NCI-H1048 (cell line): ENCODE results near the gene NKAIN1.
"Not testable (repeated sequence)": the region's sequence is repeated elsewhere in the genome, so short reads cannot be mapped to it uniquely, and the experiment has no call there.

Experiments used
- DNase-seq: peaks from one replicate; lab custom pipeline; 2025; lab: John Stamatoyannopoulos, UW

The NKAIN1 gene

GRCh38 chr1:31239653-31240241 is at the start of gene NKAIN1:
Gene NKAIN1, minus strand, starts transcription at chr1:31239887. Its CDS starts 340 bp downstream, at chr1:31239547.
- no peak for DNase-seq

GRCh38 chr1:31289021-31289420 is 49.3 kb upstream of the NKAIN1 start:
- DNase-seq = no peak

- DNase-seq = not testable (repeated sequence)
Observed at GRCh38 chr1:31287791-31288190, 48.1 kb upstream of the NKAIN1 start.

- DNase-seq = not testable (repeated sequence)
Observed at GRCh38 chr1:31282426-31282825, 42.7 kb upstream of the NKAIN1 start.

- no peak for DNase-seq
Observed at GRCh38 chr1:31273619-31274018, 33.9 kb upstream of the NKAIN1 start.

- no peak for DNase-seq
Observed at GRCh38 chr1:31272369-31272768, 32.7 kb upstream of the NKAIN1 start.

GRCh38 chr1:31266547-31266946 is 26.9 kb upstream of the NKAIN1 start:
- no peak for DNase-seq

GRCh38 chr1:31264790-31265386 is 25.2 kb upstream of the NKAIN1 start:
- no peak for DNase-seq

GRCh38 chr1:31263408-31263807 is 23.7 kb upstream of the NKAIN1 start:
- no peak for DNase-seq

- not testable (repeated sequence) for DNase-seq
Observed at GRCh38 chr1:31262393-31262792, 22.7 kb upstream of the NKAIN1 start.

GRCh38 chr1:31261916-31262315 is 22.2 kb upstream of the NKAIN1 start:
- no peak for DNase-seq

- DNase-seq = no peak
Observed at GRCh38 chr1:31259746-31260145, 20.1 kb upstream of the NKAIN1 start.

- DNase-seq = no peak
Observed at GRCh38 chr1:31258581-31258980, 18.9 kb upstream of the NKAIN1 start.

GRCh38 chr1:31257213-31257612 is 17.5 kb upstream of the NKAIN1 start:
- DNase-seq = no peak

- DNase-seq = no peak
Observed at GRCh38 chr1:31249854-31250253, 10.2 kb upstream of the NKAIN1 start.

GRCh38 chr1:31248276-31248675 is 8.6 kb upstream of the NKAIN1 start:
- DNase-seq = no peak

GRCh38 chr1:31244326-31244725 is 4.6 kb upstream of the NKAIN1 start:
- DNase-seq = no peak

GRCh38 chr1:31243501-31244286 is 4.0 kb upstream of the NKAIN1 start:
- no peak for DNase-seq

GRCh38 chr1:31241321-31241720 is 1.6 kb upstream of the NKAIN1 start:
- DNase-seq = no peak

- DNase-seq = no peak
Observed at GRCh38 chr1:31238986-31239613, 587 bp downstream of the NKAIN1 start.

GRCh38 chr1:31238612-31238985 is 1.1 kb downstream of the NKAIN1 start:
- DNase-seq = no peak

GRCh38 chr1:31234870-31235269 is 4.8 kb downstream of the NKAIN1 start:
- DNase-seq = no peak
